Dedifferentiated amniotic fluid mesenchymal stem cell (primary cell): Measurements from ENCODE around the gene DNAJB1.

Source experiments
- DNase-seq: peaks from one replicate; pipeline ENCODE4 v3.0.0-alpha.2; 2016; ENCODE audit errors: extremely low spot score

DNAJB1 gene

GRCh38 chr19:14473073-14473977 lies 44.9 kb downstream of the DNAJB1 start:
- no peak for DNase-seq

GRCh38 chr19:14472202-14472938 lies 45.8 kb downstream of the DNAJB1 start:
- DNase-seq, result no peak

GRCh38 chr19:14471436-14472187 lies 46.6 kb downstream of the DNAJB1 start:
- DNase-seq, result no peak

GRCh38 chr19:14470031-14470876 lies 47.9 kb downstream of the DNAJB1 start:
- DNase-seq, result no peak

- DNase-seq, result no peak
Observed at GRCh38 chr19:14467816-14468215, 50.4 kb downstream of the DNAJB1 start.

GRCh38 chr19:14467391-14467790 lies 50.8 kb downstream of the DNAJB1 start:
- DNase-seq, result no peak
